GM18498 (cell line): ENCODE results near the gene SCUBE2.
"Not testable (repeated sequence)": the region's sequence is repeated elsewhere in the genome, so short reads cannot be mapped to it uniquely, and the experiment has no call there.

Experiments
- ATAC-seq: cut with Tn5 transposase; IDR thresholded peaks from one replicate; pipeline ENCODE4 v1.9.1; 2021; ENCODE audit warnings: mild to moderate bottlenecking, moderate library complexity; ENCODE audit not compliant: unreplicated experiment

The SCUBE2 gene

DNA sequence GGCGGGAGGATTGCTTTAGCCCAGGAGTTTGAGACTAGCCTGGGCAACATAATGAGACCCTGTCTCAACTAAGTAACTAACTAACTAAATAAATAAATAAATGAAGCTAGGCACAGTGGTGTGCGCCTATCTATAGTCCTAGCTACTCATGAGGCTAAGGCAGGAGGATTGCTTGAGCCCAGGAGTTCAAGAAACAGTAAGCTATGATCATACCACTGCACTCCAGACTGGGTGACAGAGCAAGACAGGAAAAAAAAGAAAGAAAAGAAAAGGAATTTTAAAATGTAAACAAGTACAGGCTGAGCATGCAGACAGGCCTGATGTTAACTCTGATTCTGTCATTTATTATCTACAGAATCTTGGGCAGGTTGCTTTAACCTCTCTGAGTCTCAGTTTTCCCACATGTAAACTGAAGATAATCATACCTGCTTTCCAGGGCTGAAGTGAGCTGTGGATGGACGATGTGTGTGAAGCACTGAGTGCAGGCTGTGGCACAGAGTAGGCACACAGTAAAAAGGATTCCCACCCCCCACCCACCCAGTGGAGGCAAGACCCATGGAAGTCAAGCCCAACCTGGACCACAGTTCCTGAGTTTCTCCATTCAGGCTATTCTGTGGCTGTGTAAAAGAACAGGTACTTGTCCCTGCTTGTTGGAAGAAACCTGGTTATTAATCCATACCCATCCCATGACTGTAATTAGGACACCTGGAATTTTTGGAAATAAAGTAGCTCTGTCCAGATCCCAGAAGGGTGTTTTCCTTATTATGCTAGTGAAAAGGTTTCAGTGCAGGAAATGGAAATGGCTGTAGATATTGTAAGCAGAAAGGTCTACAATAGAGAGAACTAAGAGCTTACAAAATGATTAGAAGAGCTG, 18.7 kb upstream of the SCUBE2 start:
- no peak for ATAC-seq

DNA sequence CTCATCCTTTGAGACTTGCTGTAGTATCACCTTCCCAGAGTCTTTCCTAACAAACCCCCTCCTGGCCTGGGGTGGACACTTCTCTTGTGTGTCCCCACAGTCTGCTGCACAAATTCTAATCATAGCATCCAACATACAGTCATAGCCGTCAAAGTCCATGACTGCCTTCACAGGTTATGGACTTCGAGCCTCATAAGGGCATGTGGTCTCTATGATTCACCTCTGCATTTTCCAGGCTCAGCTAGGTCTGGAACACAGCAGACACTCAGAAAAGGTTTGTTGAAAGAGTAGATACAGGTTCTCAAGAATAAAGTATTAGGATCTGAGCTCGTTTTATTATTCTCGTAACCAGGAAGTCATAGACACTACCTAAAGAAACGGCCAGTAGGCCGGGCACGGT, 13.2 kb upstream of the SCUBE2 start:
- no peak for ATAC-seq

DNA sequence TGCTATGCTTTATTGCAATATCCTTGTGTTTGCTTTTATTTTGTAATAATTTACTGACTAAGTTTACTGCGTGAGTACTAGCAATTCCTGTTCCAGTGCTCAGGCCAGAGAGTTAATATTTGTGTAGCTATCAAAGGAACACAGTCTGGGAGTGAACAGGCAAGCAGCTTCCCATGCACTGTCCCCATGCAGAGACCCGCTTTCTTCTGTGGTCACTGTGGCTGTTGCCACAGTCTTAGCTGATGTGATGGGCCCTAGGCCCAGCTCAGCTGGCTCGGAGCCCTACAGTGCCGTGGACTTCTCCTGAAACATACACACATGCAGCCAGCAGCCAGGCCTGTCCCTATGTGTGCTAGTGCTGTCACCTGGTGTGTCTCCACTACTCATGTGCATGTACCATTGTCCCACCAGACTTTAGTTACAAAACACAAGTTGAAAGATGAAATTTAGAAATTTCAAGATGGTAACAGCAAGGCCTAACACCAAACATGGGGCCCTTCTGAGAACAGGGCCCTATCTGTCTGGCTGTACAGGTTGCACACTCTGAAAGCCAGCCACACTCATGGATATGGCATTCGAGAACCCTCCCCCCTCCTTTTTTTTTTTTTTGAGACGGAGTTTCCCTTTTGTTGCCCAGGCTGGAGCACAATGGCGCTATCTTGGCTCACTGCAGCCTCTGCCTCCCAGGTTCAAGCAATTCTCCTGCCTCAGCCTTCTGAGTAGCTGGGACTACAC, 12.3 kb upstream of the SCUBE2 start:
- no peak for ATAC-seq

DNA sequence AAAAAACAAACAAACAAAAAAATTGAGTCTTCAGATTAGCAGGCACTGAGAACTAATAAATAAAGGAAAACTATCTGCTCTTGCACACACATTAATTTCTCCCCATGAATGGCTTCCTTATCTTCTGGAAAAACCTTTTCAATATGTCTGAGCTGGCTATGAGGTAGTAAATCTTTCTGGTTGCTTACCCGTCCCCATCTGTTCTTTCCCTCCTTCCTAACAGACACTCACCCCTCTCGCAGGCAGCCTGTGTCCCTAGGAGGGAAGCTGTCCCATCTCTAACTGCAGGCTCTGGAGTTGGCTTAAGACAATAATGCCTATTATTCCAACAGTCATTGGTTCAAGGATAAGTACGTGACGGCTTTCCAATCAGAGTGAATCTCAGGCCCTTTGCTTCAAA, 8.2 kb upstream of the SCUBE2 start:
- ATAC-seq, result no peak

DNA sequence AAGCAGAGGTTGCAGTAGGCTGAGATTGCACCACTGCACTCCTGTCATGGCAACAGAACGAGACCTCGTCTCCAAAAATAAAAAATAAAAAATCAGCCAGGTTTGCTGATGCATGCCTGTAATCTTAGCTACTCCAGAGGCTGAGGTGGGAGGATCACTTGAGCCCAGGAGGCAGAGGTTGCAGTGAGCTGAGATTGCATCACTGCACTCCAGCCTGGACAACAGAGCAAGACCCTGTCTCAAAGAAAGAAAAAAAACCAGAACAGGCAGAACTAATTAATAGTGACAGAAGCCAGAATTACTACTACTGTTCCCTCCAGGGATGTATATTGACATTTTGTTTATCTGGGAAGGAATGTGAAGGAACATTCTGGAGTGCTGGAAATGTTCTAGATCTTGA, 7.1 kb upstream of the SCUBE2 start:
- not testable (repeated sequence) for ATAC-seq

DNA sequence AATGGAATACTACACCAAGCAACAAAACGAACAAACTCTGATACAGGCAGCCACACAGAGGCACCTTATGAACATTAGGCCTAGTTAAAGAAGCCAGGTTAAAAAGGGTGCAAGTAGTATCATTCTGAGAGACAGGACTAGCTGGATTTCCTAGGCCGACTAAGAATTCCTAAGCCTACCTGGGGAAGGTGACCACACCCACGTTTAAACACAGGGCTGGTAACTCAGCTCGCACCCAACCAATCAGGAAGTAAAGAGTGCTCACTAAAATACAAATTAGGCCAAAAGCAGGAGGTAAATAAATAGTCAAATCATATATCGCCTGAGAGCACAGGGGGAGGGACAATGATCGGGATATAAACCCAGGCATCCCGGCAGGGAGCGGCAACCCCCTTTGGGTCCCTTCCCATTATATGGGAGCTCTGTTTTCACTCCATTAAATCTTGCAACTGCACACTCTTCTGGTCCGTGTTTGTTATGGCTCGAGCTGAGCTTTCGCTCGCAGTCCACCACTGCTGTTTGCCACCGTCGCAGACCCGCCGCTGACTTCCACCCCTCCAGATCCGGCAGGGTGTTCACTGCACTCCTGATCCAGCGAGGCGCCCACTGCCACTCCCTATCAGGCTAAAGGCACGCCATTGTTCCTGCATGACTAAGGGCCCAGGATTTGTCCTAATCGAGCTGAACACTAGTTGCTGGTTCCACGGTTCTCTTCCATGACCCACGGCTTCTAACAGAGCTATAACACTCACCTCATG, 6.0 kb upstream of the SCUBE2 start:
- not testable (repeated sequence) for ATAC-seq

DNA sequence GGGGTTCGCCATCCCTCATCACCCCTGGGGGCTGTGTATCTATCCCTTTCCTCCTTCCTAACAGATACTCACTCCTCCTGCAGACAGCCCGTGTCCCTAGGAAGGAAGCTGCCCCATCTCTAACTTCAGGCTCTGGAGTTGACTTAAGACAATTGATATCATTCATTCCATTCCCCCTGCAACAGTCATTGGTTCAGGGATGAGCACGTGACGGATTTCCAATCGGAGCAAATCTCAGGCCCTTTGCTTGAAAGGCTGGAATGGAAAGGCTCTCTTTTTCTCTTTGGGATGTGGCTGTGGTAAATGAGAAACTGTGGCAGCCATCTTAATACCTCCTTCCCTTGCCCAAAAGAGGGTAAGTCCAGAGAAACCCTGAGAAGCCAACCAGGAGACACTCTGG, 5.0 kb upstream of the SCUBE2 start:
- no peak for ATAC-seq

DNA sequence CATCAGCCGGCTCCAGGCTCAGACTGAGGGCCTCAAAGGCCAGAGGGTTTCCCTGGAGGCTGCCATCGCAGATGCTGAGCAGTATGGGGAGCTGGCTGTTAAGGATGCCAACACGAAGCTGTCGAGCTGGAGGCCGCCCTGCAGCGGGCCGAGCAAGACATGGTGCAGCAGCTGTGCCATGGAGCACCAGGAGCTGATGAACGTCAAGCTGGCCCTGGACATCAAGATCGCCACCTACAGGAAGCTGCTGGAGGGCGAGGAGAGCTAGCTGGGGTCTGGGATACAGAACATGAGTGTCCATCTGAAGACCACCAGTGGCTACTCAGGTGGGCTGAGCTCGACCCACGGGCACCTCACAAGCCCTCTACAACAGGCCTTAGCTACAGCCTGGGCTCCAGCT, 4.0 kb upstream of the SCUBE2 start:
- ATAC-seq, result no peak

DNA sequence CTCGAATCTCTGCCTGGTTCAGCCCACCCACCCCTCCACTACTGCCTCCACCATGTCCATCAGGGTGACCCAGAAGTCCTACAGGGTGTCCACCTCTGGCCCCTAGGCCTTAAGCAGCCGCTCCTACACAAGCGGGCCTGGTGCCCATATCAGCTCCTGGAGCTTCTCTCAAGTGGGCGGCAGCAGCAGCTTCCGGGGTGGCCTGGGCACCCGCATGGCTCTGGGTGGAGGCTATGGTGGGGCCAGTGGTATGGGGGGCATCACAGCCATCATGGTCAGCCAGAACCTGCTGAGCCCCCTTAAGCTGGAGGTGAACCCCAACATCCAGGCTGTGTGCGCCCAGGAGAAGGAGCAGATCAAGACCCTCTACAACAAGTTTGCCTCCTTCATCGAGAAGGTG, 3.0 kb upstream of the SCUBE2 start:
- ATAC-seq, result no peak

DNA sequence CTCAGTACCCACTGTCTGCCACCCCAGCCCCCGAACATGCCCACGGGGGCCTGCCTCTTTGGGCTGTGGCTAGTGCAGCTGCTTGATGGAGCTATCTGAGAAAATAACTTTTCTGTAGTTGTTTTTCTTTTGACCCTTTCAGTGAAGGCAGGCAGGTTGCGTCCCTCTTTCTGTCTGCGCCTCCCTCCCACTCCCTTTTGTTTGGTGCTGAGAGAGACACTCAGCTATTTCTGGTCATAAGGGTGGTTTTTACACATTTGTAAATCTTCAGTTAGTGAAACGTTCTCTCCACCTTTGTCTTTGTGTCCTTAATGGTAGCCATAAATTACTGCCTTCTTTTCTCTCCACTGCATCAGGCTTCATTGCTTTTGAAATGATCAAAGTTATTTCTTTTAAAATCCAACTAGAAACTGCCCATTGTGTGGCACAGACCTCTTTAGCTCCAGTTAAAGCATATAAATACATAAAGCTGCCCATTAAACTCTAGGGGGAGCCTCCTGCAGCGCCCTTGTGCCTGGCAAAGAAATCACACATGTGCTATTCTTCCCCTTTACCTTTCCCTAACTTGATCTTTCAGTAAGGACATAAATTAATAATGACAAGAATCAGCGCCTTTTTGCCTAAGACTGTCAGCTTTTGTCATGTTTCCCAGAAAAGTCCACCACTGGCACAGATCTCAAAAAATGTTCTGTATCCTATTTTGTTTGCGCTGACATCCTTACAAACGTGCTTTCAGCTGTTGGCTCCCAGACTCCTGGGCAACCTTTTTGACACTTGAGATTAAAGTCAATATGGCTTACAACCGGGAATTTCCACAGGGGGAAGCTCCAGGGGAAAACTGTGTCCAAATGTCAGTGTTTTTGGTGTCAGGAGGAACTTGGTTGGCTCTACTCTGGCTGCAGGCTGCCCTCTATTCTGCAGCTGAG, 1.7 kb upstream of the SCUBE2 start:
- no peak for ATAC-seq

DNA sequence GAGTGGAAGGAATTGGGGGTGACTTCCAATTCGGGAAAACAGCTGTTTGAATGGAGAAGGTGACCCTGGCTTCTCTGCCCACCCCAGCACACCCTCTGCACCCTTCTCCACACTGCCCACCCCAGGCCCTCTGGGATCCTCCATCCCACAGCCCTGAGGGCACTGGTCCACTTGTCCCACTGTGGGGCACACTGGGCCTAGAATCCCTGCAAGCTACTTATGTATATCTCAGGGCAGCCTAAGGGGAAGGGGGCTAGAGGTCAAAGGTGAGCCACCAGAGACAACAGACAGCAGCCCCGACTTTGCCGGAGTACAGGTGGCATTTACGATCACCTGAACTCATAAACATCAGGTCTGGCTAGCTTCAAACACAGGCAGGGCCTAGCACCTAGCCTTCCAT, 673 bp upstream of the SCUBE2 start:
- ATAC-seq, result no peak

DNA sequence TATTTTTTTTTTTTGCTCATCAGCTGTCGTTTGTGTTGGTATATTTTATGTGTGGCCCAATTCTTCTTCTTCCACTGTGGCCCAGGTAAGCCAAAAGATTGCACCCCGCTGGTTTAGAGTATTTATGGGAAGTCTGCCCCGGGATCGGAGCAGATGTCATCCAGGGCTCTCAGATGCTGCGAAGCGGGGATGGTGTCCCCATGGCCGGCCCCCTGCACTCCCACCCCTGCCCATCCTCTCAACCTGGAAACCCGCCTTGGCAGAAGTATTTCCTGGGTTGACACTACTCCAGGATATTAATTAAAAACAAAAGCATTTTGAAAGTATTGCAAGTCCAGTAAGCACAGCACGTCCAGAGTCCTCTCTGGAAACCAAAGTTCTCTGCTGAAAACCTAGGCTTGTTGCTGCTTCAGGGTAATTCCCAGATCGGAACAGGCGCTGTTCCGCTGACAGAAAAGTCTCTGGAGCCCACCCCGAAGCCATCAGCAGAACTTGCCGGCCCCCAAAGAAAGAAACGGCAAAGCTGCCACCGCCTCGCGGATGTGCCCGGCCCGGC, 833 bp downstream of the SCUBE2 start:
- ATAC-seq, result no peak

DNA sequence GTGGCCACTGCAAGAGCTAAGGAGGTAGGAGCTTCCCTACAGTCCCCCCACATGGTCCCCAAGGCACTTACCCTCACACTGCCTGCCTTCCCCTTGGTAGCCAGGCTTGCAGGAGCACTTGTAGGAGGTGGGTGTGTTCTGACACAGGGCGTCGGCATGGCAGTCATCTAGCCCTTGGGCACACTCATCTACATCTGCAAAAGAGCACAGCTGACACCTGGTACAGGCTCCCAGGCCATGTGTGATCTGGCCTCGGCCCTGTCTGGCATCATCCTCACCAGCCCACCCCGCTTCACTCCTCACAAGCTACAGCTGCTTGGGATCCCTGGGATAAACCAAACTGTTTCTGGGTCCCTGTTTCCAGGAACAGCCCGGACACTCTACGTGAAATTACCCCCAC, 1.8 kb downstream of the SCUBE2 start:
- ATAC-seq, result no peak

DNA sequence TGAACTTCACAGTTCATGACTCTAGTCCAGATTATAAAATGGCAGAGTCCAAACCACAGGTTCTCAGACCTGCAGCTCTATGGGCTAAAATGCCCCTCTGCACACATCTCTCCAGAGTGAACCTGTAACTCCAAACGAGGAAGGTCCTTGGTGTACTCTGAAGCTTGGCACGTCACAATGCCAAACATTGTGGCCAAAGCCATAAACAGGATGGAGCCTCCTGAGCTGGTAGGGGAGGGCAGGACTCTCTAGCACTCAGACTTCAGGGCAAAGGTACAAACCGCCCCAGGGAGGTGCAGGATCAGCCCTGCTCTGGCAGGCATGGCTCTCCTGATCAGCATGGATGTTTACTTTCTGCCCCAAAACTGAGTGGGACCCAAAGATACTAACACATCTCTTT, 2.3 kb downstream of the SCUBE2 start:
- no peak for ATAC-seq

DNA sequence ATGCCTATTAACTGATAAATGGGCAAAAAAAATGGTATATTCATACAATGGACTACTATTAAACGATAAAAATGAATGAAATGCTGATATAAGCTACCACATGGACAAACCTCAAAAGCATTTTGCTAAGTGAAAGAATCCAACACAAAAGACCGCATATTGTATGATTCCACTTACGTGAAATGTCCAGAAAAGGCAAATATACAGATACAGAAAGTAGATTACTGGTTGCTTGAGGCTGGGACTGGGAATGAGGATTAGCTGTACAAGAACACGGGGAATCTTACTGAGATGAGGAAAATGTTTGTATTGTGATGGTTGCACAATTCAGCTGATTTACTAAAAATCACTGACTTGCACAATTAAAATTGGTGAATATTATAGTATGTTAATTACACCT, 8.8 kb downstream of the SCUBE2 start:
- no peak for ATAC-seq

DNA sequence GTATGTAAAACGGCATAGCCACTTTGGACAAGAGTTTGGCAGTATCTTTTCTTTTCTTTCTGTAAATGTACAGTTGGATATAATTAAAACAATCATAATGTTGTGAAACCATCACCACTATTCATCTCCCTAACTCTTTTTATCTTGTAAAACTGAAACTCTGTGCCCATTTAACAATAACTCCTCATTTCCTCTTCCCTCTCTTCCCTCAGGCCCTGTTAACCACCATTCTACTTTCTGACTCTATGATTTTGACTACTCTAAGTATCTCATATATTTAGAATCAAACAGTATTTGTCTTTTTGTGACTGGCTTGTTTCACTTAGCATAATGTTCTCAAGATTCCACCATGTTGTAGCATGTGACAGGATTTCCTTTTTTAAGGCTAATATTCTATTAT, 10.2 kb downstream of the SCUBE2 start:
- no peak for ATAC-seq

DNA sequence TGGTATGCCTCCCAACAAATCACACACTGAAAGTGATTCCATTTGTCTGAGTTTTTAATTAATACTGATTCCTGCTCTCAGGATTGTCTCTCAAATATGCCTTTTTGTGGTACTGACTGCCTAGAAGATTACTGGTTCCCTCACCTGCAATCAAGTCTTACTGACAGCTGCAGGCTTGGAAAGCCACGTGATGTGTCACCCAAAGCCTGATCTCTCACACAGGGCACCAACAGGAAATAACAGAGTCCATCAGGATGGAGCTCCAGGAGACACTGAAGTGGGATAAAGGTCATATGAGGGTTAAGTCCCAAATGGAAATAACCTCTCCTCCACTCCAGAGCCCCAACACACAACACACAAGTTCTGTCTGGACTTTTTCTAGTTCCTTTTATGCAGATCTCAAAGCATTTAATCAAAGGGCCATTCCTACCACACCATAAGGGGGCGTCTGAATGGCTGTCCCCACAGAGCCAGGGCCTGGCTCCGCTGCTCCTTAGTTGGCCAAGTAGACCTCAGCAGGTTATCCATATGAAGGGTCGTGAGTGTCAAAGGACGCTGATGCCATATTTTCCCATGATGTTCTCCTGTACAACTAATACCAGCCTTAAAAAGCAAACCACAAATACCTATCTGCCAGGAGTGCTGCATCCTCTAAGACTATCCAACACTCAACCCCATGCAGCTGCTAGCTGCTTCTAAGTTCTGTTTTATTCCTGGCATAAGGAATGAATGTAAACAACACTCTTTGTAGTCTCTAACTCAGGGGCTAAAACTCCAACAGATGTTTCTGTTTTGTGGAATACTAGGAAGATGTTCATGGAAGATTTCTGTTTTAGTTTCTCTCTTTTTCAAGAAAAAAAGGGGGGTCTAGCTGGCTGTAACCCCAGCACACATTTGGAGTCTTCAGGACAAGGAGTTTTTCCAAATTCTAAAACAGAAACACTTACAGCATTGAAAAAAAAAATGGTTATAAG, 13.0 kb downstream of the SCUBE2 start:
- no peak for ATAC-seq

DNA sequence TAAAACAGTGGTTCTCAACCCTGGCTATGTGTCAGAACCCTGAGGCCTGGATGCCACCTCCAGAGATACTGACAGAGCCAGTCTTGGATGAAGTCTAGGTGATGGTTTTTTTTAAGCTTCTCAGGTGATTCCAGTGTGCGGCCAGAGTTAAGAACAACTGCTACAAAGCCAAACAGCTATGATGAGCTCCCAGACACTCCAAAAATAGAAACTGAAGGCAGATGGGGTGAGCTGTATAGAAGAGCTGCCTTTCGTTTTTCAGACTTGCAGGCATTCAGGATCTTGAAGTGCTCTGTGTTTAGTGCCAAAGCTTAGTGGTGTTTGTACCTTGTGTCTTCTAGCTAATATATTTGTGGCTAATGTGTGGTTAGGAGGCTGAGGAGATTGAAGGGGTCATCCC, 14.2 kb downstream of the SCUBE2 start:
- ATAC-seq, result no peak

DNA sequence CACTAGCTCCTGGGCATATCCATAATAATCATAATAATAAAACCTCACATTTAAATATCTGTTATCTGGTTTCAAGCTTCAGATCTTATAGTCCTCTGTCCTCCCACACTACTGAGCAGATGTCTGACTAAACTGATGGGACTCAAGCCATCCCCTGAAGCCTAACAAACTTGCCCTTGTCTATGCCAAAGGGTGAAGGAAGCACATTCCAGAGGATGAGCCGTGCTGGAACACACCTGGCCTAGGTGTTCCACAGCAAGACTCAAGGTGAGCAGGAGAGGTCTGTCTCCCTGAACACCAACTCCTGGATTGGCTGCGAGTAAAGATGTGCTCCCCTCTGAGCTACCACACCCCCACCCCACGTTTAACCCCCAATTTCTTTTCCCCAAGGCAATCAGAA, 14.7 kb downstream of the SCUBE2 start:
- no peak for ATAC-seq
